HCT116 (cell line): Measurements from ENCODE around the gene SPPL2C. TPM values are rescaled to one million over a fixed set of nuclear protein-coding genes. Genes with fewer than 3 reads are reported as not detected.

ENCODE experiments used
- ATAC-seq: fragments of 200-7000 bp; cut with Tn5 transposase; 2 replicates; pipeline ENCODE4 v1.9.1; 2020; ENCODE audit warnings: mild to moderate bottlenecking, moderate library complexity
- BruUV-seq: library from RNA; stranded (reverse); fragments of 400-500 nt; replicated peaks from 2 replicates; lab custom pipeline; 2021; lab: Mats Ljungman, UMichigan
- CTCF ChIA-PET: fragments of 300-600 bp; sonication (Branson Sonifier 250); formaldehyde crosslinking; loops from one replicate; lab custom pipeline; 2021; ENCODE audit warnings: antibody characterized with exemption; lab: Charles Lee
- POLR2A ChIA-PET: fragments of 300-600, 350-600 bp; sonication (Branson Sonifier 250); formaldehyde crosslinking; loops from one replicate; lab custom pipeline; 2021; ENCODE audit warnings: antibody characterized with exemption; lab: Charles Lee
- RAD21 ChIA-PET, 2 experiments: fragments of 300-600 bp; sonication (Branson Sonifier 250); formaldehyde crosslinking; loops; one replicate each; lab custom pipeline; 2023; ENCODE audit warnings: low total read pairs in 2 of 2; ENCODE audit not compliant: uncharacterized antibody in 2 of 2, unreplicated experiment in 2 of 2, low non-redundant PET in 1 of 2; lab: Charles Lee
- DNase-seq: peaks from one replicate; pipeline ENCODE4 v3.0.0-alpha.2; 2010; ENCODE audit warnings: low read depth, low spot score
- H2AFZ ChIP-seq: fragments of 200-600 bp; shearing (Covaris generic), sonication (generic); 2 replicates; pipeline ENCODE4 v1.6.1; 2017; ENCODE audit warnings: low read depth, mixed run types, mixed read lengths, antibody characterized with exemption, low read length; ENCODE audit not compliant: poor library complexity, severe bottlenecking
- H3K27ac ChIP-seq: 2 replicates; pipeline ENCODE4 v1.5.1; 2012; ENCODE audit warnings: low read depth, low read length
- H3K27me3 ChIP-seq: fragments of 200-600 bp; sonication (generic); 2 replicates; pipeline ENCODE4 v1.6.1; 2016; ENCODE audit warnings: mixed run types, low read length, mixed read lengths; ENCODE audit not compliant: insufficient read depth
- H3K36me3 ChIP-seq, 2 experiments: fragments of 200-500 bp in 1 of 2; fragments of 200-600 bp in 1 of 2; sonication (Bioruptor generic) in 1 of 2; sonication (generic) in 1 of 2; 2 replicates each; pipeline versions ENCODE4 v1.5.1 to v1.6.1; 2014 to 2016; ENCODE audit warnings: low read length in 2 of 2, inconsistent platforms in 1 of 2, mixed read lengths in 1 of 2, mixed run types in 1 of 2; ENCODE audit not compliant: insufficient read depth in 2 of 2, control insufficient read depth in 1 of 2
- H3K4me1 ChIP-seq, 2 experiments: fragments of 200-600 bp in 1 of 2; sonication (generic) in 1 of 2; 2 replicates each; pipeline versions ENCODE4 v1.5.1 to v1.6.1; 2012 to 2017; ENCODE audit warnings: low read length in 2 of 2, inconsistent platforms in 1 of 2, mild to moderate bottlenecking in 1 of 2, mixed read lengths in 1 of 2, mixed run types in 1 of 2, moderate library complexity in 1 of 2; ENCODE audit not compliant: insufficient read depth in 2 of 2, control insufficient read depth in 1 of 2
- H3K4me2 ChIP-seq: fragments of 200-600 bp; sonication (generic); 2 replicates; pipeline ENCODE4 v1.6.1; 2017; ENCODE audit warnings: mixed run types, low read length, mixed read lengths
- H3K4me3 ChIP-seq, 2 experiments: fragments of 200-600 bp in 1 of 2; sonication (generic) in 1 of 2; replicated peaks in 1 of 2; 2 replicates each; pipeline ENCODE4 v1.5.1; 2011 to 2016; ENCODE audit warnings: low read length in 2 of 2, control low read depth in 1 of 2, low read depth in 1 of 2, mild to moderate bottlenecking in 1 of 2, mixed read lengths in 1 of 2, mixed run types in 1 of 2
- H3K79me2 ChIP-seq: fragments of 200-600 bp; sonication (generic); 2 replicates; pipeline ENCODE4 v1.6.1; 2017; ENCODE audit warnings: mild to moderate bottlenecking, mixed run types, low read length, moderate library complexity, mixed read lengths; ENCODE audit not compliant: insufficient read depth
- H3K9ac ChIP-seq: fragments of 200-600 bp; sonication (generic); 2 replicates; pipeline ENCODE4 v1.6.1; 2016; ENCODE audit warnings: low read length, mixed read lengths
- H3K9me2 ChIP-seq: fragments of 200-600 bp; sonication (generic), shearing (Covaris generic); 2 replicates; pipeline ENCODE4 v1.6.1; 2017; ENCODE audit warnings: mixed run types, mild to moderate bottlenecking, moderate library complexity; ENCODE audit not compliant: insufficient read depth
- H3K9me3 ChIP-seq, 2 experiments: fragments of 200-500 bp in 1 of 2; fragments of 200-600 bp in 1 of 2; sonication (Bioruptor generic) in 1 of 2; sonication (generic) in 1 of 2; 2 replicates each; pipeline ENCODE4 v1.6.1; 2014 to 2017; ENCODE audit warnings: low read length in 2 of 2, mixed read lengths in 2 of 2, inconsistent platforms in 1 of 2, low read depth in 1 of 2, mild to moderate bottlenecking in 1 of 2, mixed run types in 1 of 2, moderate library complexity in 1 of 2; ENCODE audit not compliant: control insufficient read depth in 1 of 2, insufficient read depth in 1 of 2
- H4K20me1 ChIP-seq: fragments of 200-600 bp; sonication (generic), shearing (Covaris generic); 2 replicates; pipeline ENCODE4 v1.6.1; 2017; ENCODE audit warnings: mixed run types, mild to moderate bottlenecking, moderate library complexity; ENCODE audit not compliant: insufficient read depth
- CEBPB ChIP-seq: IDR thresholded peaks from 2 replicates; pipeline ENCODE4 v1.6.1; 2012; ENCODE audit warnings: low read depth
- CTCF ChIP-seq, 3 experiments: fragments of 200-600 bp in 1 of 3; sonication (generic) in 1 of 3; IDR thresholded peaks in 2 of 3; conservative IDR thresholded peaks in 1 of 3; 2 replicates each; pipeline ENCODE4 v1.5.1; 2012 to 2017; ENCODE audit warnings: low read depth in 2 of 3, low read length in 2 of 3, antibody characterized with exemption in 1 of 3, borderline replicate concordance in 1 of 3, control low read depth in 1 of 3, mild to moderate bottlenecking in 1 of 3, mixed read lengths in 1 of 3, mixed run types in 1 of 3, moderate library complexity in 1 of 3; ENCODE audit not compliant: insufficient read depth in 1 of 3
- EGR1 ChIP-seq: IDR thresholded peaks from 2 replicates; pipeline ENCODE4 v1.6.1; 2012; ENCODE audit warnings: low read depth
- EZH2 ChIP-seq: fragments of 200-600 bp; sonication (generic); IDR thresholded peaks from 2 replicates; pipeline ENCODE4 v1.6.1; 2017; ENCODE audit warnings: antibody characterized with exemption, mixed run types
- POLR2AphosphoS5 ChIP-seq: IDR thresholded peaks from 2 replicates; pipeline ENCODE4 v1.6.1; 2011; ENCODE audit warnings: mild to moderate bottlenecking, low read depth, low read length, moderate library complexity
- RAD21 ChIP-seq: IDR thresholded peaks from 2 replicates; pipeline ENCODE4 v1.6.1; 2012; ENCODE audit warnings: low read depth, mild to moderate bottlenecking
- REST ChIP-seq: IDR thresholded peaks from 2 replicates; pipeline ENCODE4 v1.6.1; 2012; ENCODE audit warnings: low read depth
- SRF ChIP-seq: IDR thresholded peaks from 2 replicates; pipeline ENCODE4 v1.6.1; 2012; ENCODE audit warnings: low read depth
- YY1 ChIP-seq: IDR thresholded peaks from 2 replicates; pipeline ENCODE4 v1.6.1; 2011; ENCODE audit warnings: low read length, low read depth, moderate library complexity, mild to moderate bottlenecking; ENCODE audit not compliant: insufficient replicate concordance; ENCODE audit errors: extremely low read depth
- intact Hi-C: fragments of 100-400 bp; cut with micrococcal nuclease; formaldehyde crosslinking; loops from 2 replicates; pipeline ENCODE4 v1.10.0; 2022
- total RNA-seq: library from RNA; stranded (reverse); gene quantifications from one replicate; pipeline ENCODE4 v1.2.1, GENCODE V29; 2021; ENCODE audit not compliant: unreplicated experiment

Gene SPPL2C
- total RNA-seq, 1 experiment from 2014 or later: not detected

- TF ChIP-seq EGR1: no peak
- no peak for TF ChIP-seq SRF
- TF ChIP-seq POLR2AphosphoS5: no peak
- TF ChIP-seq EZH2: no peak
- TF ChIP-seq CEBPB: no peak
- no peak for TF ChIP-seq CTCF (IDR thresholded peaks at IDR 0.05 in 2 of 3, conservative IDR thresholded peaks at IDR 0.05 in 1 of 3; ENCODE audit: borderline replicate concordance in 1 of 3, insufficient read depth in 1 of 3, low read depth in 2 of 3, low read length in 2 of 3)
- TF ChIP-seq RAD21: no peak
- TF ChIP-seq YY1: no peak
- TF ChIP-seq REST: no peak
- H3K4me2 ChIP-seq: no peak overlapping the region
- no peaks in the 10 kb centered on the region; the same call in 1 of the 2 replicates for H3K27me3 ChIP-seq
- H3K36me3 ChIP-seq: no peaks in the 10 kb centered on the region
- ChIA-PET CTCF (interaction anchor here (1.3 to 1.4 kb wide), 2 partner anchors 9 to 17 kb away, joined by 3 read pairs; partner anchors contain the start of gene MAPT), POLR2A (no interaction called here), RAD21 (no interaction called here)
- no peaks in the 10 kb centered on the region for H3K4me1 ChIP-seq
- H2AFZ ChIP-seq: no peak overlapping the region
- no peaks in the 10 kb centered on the region for H3K9me2 ChIP-seq
- ATAC-seq (no peak), DNase-seq (no peak)
- H3K27ac ChIP-seq: no peak overlapping the region
- no peak overlapping the region for H3K9ac ChIP-seq
- no TSS peak for BruUV-seq
- no peaks in the 10 kb centered on the region for H3K9me3 ChIP-seq
- intact Hi-C loops: no loop called here
- no peak overlapping the region for H3K4me3 ChIP-seq
- no peaks in the 10 kb centered on the region for H4K20me1 ChIP-seq
- H3K79me2 ChIP-seq: no peaks in the 10 kb centered on the region
Observed at GRCh38 chr17:45877467-45877866, 32.8 kb downstream of the SPPL2C start.
